ENCODE measurements around the gene PDX1.

PDX1 gene

DNA sequence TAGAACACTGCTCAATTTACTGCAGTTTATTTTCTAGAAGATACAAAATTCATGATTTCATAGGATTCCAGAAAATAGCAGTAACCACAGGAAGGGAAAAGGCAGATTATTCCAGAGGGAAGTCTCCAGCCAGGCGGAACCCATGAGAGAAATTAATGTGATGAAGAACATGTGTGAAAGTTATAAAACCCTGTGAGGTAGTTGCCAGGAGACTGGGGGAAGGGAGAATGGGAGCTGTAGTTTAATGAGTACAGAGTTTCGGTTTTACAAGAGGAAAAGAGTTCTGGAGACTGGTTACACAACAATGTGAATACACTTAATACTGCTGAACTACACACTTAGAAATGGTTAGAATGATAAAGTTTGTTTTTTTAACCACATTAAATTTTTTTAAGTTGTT is 14.2 kb upstream of the PDX1 start:
- H3K4me2 ChIP-seq (ENCODE audit: low read length): no peak overlapping the region
- H3K27me3 ChIP-seq (ENCODE audit: control insufficient read depth, insufficient read depth, low read length): no peaks in the 10 kb centered on the region

DNA sequence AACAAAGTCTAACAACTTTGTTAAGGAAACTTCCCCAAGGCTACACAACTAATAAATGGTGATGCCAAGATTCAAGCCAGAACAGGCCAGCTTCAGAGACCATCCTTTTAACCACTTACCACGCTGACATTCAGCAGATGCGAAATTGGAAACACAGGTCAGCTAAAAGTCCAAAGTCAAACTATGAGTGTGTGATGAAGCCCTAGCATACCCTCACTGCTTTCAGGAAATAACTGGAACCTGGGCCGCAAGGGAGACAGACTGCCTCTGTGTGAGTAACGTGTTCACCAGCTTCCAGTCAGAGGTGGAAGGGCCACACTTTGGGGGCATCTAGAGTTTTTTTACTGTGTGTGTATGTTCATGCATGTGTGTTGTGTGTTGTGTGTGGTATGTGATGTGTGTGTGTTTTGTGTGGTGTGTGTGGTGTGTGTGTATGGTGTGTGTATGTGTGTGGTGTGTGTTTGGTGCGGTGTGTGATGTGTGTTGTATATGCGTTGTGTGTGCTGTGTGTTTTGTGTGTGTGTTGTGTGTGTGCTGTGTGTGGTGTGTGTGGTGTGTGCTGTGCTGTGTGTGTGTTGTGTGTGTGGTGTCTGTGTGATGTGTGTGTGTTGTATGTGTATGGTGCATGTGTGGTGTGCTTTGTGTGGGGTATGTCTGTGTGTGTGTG is 12.5 kb upstream of the PDX1 start:
- H3K9ac ChIP-seq: no peak overlapping the region
- no peaks in the 10 kb centered on the region for H3K27me3 ChIP-seq (ENCODE audit: control insufficient read depth, insufficient read depth, low read length)

More for the DNA sequence above, 14.2 kb upstream of the PDX1 start:
- Histone ChIP-seq H3K9me3 (ENCODE audit: control insufficient read depth, low read length) (no peaks in the 10 kb centered on the region), H3K4me3 (ENCODE audit: low read depth, low read length) (no peak overlapping the region), H3K9ac (no peak overlapping the region), H3K36me3 (ENCODE audit: control insufficient read depth, insufficient read depth, low read length) (no peaks in the 10 kb centered on the region), H3K27ac (no peak overlapping the region), H2AFZ (no peak overlapping the region), H3K79me2 (no peaks in the 10 kb centered on the region), H3K4me1 (no peaks in the 10 kb centered on the region)
- TF ChIP-seq, protein P1, sequence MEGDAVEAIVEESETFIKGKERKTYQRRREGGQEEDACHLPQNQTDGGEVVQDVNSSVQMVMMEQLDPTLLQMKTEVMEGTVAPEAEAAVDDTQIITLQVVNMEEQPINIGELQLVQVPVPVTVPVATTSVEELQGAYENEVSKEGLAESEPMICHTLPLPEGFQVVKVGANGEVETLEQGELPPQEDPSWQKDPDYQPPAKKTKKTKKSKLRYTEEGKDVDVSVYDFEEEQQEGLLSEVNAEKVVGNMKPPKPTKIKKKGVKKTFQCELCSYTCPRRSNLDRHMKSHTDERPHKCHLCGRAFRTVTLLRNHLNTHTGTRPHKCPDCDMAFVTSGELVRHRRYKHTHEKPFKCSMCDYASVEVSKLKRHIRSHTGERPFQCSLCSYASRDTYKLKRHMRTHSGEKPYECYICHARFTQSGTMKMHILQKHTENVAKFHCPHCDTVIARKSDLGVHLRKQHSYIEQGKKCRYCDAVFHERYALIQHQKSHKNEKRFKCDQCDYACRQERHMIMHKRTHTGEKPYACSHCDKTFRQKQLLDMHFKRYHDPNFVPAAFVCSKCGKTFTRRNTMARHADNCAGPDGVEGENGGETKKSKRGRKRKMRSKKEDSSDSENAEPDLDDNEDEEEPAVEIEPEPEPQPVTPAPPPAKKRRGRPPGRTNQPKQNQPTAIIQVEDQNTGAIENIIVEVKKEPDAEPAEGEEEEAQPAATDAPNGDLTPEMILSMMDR (IDR thresholded peaks at IDR 0.05): no peak

DNA sequence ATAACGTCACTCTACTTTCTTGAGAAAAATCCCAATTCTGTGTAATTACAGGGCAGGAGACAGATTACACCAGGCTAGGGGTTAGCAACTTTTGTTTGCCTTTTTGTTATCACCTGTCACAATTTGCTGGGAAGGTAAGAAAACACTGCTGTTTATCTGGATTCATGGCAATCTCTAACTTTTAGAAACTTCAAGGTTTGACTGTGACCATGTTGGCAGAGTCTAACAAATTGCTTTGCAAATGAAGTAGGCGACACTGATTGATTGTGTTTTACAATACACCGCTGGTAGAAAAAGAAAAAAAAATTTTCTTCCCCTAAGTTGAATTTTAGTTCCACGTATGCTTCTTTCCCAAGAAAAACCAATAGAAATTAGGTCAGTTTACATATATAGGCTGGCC is 10.4 kb upstream of the PDX1 start:
- Histone ChIP-seq H2AFZ (no peak overlapping the region), H3K4me2 (ENCODE audit: low read length) (no peak overlapping the region), H3K4me3 (ENCODE audit: low read depth, low read length) (no peak overlapping the region), H3K4me1 (no peaks in the 10 kb centered on the region), H3K79me2 (no peaks in the 10 kb centered on the region), H3K9ac (no peak overlapping the region), H3K27me3 (ENCODE audit: control insufficient read depth, insufficient read depth, low read length) (no peaks in the 10 kb centered on the region), H3K27ac (no peak overlapping the region), H3K9me3 (ENCODE audit: control insufficient read depth, low read length) (no peaks in the 10 kb centered on the region), H3K36me3 (ENCODE audit: control insufficient read depth, insufficient read depth, low read length) (no peaks in the 10 kb centered on the region)
- TF ChIP-seq, protein P1 (IDR thresholded peaks at IDR 0.05): no peak

More for the DNA sequence above, 12.5 kb upstream of the PDX1 start:
- Histone ChIP-seq H3K4me1 (no peaks in the 10 kb centered on the region), H3K4me2 (ENCODE audit: low read length) (no peak overlapping the region), H2AFZ (no peak overlapping the region), H3K9me3 (ENCODE audit: control insufficient read depth, low read length) (no peaks in the 10 kb centered on the region), H3K36me3 (ENCODE audit: control insufficient read depth, insufficient read depth, low read length) (no peaks in the 10 kb centered on the region), H3K4me3 (ENCODE audit: low read depth, low read length) (no peak overlapping the region), H3K79me2 (no peaks in the 10 kb centered on the region), H3K27ac (no peak overlapping the region)
- TF ChIP-seq, protein P1 (IDR thresholded peaks at IDR 0.05): no peak

DNA sequence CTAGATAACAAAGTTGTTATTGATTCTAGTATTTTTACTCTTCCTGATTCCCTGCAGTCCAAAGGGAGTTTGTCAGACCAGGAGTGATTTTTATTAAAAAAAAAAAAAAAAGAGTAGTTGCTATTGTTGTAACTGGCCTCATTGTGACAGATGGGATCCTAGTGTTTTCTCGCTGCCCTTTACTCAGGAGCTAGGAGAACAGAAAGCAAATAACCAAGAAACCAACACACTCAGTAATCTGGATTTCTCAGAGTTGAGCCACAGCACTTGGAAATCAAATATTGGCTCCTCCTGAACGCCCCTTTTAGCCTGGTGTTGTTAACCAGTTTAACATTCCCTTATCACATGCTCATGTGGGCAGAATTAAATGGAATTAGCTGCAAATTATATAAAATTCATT is 8.3 kb upstream of the PDX1 start:
- TF ChIP-seq, protein P1 (IDR thresholded peaks at IDR 0.05): no peak
- H3K27ac ChIP-seq: no peak overlapping the region
- peaks cover 3% of the 10 kb centered on the region for H3K27me3 ChIP-seq (ENCODE audit: control insufficient read depth, insufficient read depth, low read length)

DNA sequence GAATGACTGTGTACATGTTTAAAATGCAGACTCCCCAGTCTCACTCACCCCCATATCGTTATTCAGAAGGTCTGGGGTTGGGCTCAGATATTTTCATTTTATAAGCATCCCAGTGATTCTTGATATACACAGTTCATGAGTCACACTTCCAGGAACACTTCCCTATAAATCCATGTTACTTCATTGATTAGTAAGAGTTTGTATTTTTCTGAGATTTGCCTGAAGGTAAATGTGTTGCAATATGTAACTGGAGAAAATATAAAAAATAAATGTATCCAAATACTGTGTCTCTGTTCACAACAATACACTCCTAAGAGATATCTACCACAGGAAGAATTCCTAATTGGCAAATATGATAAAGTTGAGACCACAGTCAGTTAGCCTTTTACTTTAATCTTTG is 6.6 kb upstream of the PDX1 start:
- no peaks in the 10 kb centered on the region for H3K36me3 ChIP-seq (ENCODE audit: control insufficient read depth, insufficient read depth, low read length)
- H3K9me3 ChIP-seq (ENCODE audit: control insufficient read depth, low read length): no peaks in the 10 kb centered on the region
- H2AFZ ChIP-seq: no peak overlapping the region
- no peak overlapping the region for H3K9ac ChIP-seq
- H3K4me3 ChIP-seq (ENCODE audit: low read depth, low read length): no peak overlapping the region
- no peak overlapping the region for H3K4me2 ChIP-seq (ENCODE audit: low read length)
- H3K79me2 ChIP-seq: no peaks in the 10 kb centered on the region
- no peaks in the 10 kb centered on the region for H3K4me1 ChIP-seq
- H3K27ac ChIP-seq: no peak overlapping the region
- TF ChIP-seq, protein P1 (IDR thresholded peaks at IDR 0.05): no peak
- peaks cover 9% of the 10 kb centered on the region for H3K27me3 ChIP-seq (ENCODE audit: control insufficient read depth, insufficient read depth, low read length)

More for the DNA sequence above, 8.3 kb upstream of the PDX1 start:
- H3K9me3 ChIP-seq (ENCODE audit: control insufficient read depth, low read length): no peaks in the 10 kb centered on the region
- H3K9ac ChIP-seq: no peak overlapping the region
- no peaks in the 10 kb centered on the region for H3K36me3 ChIP-seq (ENCODE audit: control insufficient read depth, insufficient read depth, low read length)
- no peak overlapping the region for H3K4me2 ChIP-seq (ENCODE audit: low read length)
- no peak overlapping the region for H3K4me3 ChIP-seq (ENCODE audit: low read depth, low read length)
- no peak overlapping the region for H2AFZ ChIP-seq
- H3K79me2 ChIP-seq: no peaks in the 10 kb centered on the region
- no peaks in the 10 kb centered on the region for H3K4me1 ChIP-seq

All from parathyroid adenoma (tissue), 2 donors.